GM23338 (cell line): ENCODE measurements around the gene ITGB7.

Source experiments
- CREB1 ChIP-seq: fragments of 250-450 bp; sonication (Bioruptor Pico); IDR thresholded peaks from 2 replicates; pipeline ENCODE4 v1.5.0; 2020; ENCODE audit warnings: low read depth, mild to moderate bottlenecking, moderate library complexity
- EZH2 ChIP-seq: fragments of 200-600 bp; sonication (generic); IDR thresholded peaks from one replicate; pipeline ENCODE4 v1.8.0; 2017; ENCODE audit warnings: antibody characterized with exemption, mild to moderate bottlenecking, low read depth; ENCODE audit not compliant: unreplicated experiment
- EZH2phosphoT487 ChIP-seq: fragments of 200-600 bp; sonication (generic); IDR thresholded peaks from one replicate; pipeline ENCODE4 v1.8.1; 2018; ENCODE audit warnings: antibody characterized with exemption; ENCODE audit not compliant: unreplicated experiment
- NANOG ChIP-seq: IDR thresholded peaks from 2 replicates; pipeline ENCODE4 v1.6.1; 2016; ENCODE audit warnings: antibody characterized with exemption, borderline replicate concordance
- POLR2AphosphoS5 ChIP-seq: IDR thresholded peaks from 2 replicates; pipeline ENCODE4 v1.6.1; 2016; ENCODE audit warnings: antibody characterized with exemption, low read depth
- STAT1 ChIP-seq: IDR thresholded peaks from one replicate; pipeline ENCODE4 v1.6.1; 2016; ENCODE audit warnings: antibody characterized with exemption; ENCODE audit not compliant: unreplicated experiment
- ZNF114 ChIP-seq: fragments of 250-450 bp; sonication (Bioruptor Pico); IDR thresholded peaks from 2 replicates; pipeline ENCODE4 v1.5.0; 2020; ENCODE audit warnings: mild to moderate bottlenecking, moderate library complexity
- ZNF331 ChIP-seq: fragments of 250-450 bp; sonication (Bioruptor Pico); IDR thresholded peaks from 2 replicates; pipeline ENCODE4 v1.5.0; 2020; ENCODE audit warnings: low read depth, mild to moderate bottlenecking, moderate library complexity
- TF ChIP-seq, protein P1 (sequence below), 2 experiments: fragments of 200-600 bp in 1 of 2; sonication (generic) in 1 of 2; conservative IDR thresholded peaks; 2 replicates each; pipeline versions ENCODE4 v1.5.1 to v1.6.1; 2016 to 2017; ENCODE audit warnings: antibody characterized with exemption in 2 of 2, low read depth in 2 of 2, mild to moderate bottlenecking in 2 of 2, moderate library complexity in 1 of 2
- TF ChIP-seq, protein P2 (sequence below): IDR thresholded peaks from one replicate; pipeline ENCODE4 v1.6.1; 2018; ENCODE audit warnings: antibody characterized with exemption; ENCODE audit not compliant: unreplicated experiment
- TF ChIP-seq, protein P3 (sequence below): IDR thresholded peaks from 2 replicates; pipeline ENCODE4 v1.6.1; 2016; ENCODE audit warnings: antibody characterized with exemption

DNA sequence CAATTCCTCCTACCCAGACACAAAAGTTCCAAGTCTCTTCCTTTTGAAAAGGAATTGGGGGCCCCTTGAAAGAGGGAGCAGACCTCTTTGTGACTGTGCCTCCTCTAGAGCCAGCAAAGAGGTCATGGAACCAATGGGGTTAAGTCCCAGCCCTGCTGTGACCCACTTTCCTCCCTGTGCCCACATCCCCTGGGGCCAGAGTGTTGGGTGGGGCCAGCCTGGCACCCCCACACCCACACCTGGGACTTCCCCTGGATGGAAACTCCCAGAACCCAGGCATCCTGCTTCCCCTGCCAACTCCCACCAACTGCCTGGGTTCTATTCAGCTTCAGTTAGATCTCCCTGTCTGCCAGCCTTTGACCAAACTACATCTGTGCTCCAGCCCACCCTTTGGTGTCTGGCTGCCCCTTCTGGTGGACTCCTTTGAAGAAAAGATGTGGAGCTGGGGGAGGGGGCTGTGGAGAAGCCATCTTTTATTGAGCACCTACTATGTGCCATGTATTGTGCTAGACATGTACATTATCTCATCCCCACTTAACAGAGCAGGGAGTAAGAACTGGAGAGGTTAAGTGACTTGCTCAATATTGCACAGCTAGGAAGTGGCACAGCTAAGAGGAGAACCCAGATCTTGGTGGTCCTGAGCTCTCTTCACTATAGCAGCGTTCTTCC is 29.5 kb upstream of the ITGB7 start:
- TF ChIP-seq, protein P1, sequence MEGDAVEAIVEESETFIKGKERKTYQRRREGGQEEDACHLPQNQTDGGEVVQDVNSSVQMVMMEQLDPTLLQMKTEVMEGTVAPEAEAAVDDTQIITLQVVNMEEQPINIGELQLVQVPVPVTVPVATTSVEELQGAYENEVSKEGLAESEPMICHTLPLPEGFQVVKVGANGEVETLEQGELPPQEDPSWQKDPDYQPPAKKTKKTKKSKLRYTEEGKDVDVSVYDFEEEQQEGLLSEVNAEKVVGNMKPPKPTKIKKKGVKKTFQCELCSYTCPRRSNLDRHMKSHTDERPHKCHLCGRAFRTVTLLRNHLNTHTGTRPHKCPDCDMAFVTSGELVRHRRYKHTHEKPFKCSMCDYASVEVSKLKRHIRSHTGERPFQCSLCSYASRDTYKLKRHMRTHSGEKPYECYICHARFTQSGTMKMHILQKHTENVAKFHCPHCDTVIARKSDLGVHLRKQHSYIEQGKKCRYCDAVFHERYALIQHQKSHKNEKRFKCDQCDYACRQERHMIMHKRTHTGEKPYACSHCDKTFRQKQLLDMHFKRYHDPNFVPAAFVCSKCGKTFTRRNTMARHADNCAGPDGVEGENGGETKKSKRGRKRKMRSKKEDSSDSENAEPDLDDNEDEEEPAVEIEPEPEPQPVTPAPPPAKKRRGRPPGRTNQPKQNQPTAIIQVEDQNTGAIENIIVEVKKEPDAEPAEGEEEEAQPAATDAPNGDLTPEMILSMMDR (conservative IDR thresholded peaks at IDR 0.05; ENCODE audit: low read depth in 2 of 2), result no peak
- TF ChIP-seq EZH2 (no peak), EZH2phosphoT487 (no peak), POLR2AphosphoS5 (no peak), NANOG (no peak), STAT1 (no peak), ZNF114 (CRISPR knock-in tag) (no peak), CREB1 (CRISPR knock-in tag) (no peak), ZNF331 (CRISPR knock-in tag) (no peak)
- TF ChIP-seq, protein P2, sequence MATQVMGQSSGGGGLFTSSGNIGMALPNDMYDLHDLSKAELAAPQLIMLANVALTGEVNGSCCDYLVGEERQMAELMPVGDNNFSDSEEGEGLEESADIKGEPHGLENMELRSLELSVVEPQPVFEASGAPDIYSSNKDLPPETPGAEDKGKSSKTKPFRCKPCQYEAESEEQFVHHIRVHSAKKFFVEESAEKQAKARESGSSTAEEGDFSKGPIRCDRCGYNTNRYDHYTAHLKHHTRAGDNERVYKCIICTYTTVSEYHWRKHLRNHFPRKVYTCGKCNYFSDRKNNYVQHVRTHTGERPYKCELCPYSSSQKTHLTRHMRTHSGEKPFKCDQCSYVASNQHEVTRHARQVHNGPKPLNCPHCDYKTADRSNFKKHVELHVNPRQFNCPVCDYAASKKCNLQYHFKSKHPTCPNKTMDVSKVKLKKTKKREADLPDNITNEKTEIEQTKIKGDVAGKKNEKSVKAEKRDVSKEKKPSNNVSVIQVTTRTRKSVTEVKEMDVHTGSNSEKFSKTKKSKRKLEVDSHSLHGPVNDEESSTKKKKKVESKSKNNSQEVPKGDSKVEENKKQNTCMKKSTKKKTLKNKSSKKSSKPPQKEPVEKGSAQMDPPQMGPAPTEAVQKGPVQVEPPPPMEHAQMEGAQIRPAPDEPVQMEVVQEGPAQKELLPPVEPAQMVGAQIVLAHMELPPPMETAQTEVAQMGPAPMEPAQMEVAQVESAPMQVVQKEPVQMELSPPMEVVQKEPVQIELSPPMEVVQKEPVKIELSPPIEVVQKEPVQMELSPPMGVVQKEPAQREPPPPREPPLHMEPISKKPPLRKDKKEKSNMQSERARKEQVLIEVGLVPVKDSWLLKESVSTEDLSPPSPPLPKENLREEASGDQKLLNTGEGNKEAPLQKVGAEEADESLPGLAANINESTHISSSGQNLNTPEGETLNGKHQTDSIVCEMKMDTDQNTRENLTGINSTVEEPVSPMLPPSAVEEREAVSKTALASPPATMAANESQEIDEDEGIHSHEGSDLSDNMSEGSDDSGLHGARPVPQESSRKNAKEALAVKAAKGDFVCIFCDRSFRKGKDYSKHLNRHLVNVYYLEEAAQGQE, result no peak
- TF ChIP-seq, protein P3, sequence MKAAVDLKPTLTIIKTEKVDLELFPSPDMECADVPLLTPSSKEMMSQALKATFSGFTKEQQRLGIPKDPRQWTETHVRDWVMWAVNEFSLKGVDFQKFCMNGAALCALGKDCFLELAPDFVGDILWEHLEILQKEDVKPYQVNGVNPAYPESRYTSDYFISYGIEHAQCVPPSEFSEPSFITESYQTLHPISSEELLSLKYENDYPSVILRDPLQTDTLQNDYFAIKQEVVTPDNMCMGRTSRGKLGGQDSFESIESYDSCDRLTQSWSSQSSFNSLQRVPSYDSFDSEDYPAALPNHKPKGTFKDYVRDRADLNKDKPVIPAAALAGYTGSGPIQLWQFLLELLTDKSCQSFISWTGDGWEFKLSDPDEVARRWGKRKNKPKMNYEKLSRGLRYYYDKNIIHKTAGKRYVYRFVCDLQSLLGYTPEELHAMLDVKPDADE, result no peak
